HepG2 (cell line): ENCODE results near the gene WDFY1. TPM values are rescaled to one million over a fixed set of nuclear protein-coding genes. Genes with fewer than 3 reads are reported as not detected.

Experiments used
- ATAC-seq: fragments of 200-7000 bp; cut with Tn5 transposase; 3 replicates; pipeline ENCODE4 v1.9.1; 2020; ENCODE audit warnings: mild to moderate bottlenecking, moderate library complexity
- BruUV-seq: library from RNA; stranded (reverse); fragments of 400-500 nt; replicated peaks from 2 replicates; lab custom pipeline; 2021; lab: Mats Ljungman, UMichigan
- CTCF ChIA-PET: fragments of 300-600 bp; formaldehyde crosslinking; extraction: SDS; loops from one replicate; lab custom pipeline; 2021; ENCODE audit warnings: low total read pairs, inconsistent platforms, low intra/inter-chr PET ratio; lab: Yijun Ruan, JAX
- POLR2A ChIA-PET: fragments of 350-600 bp; sonication (Branson Sonifier 250); formaldehyde crosslinking; loops from one replicate; lab custom pipeline; 2020; ENCODE audit warnings: antibody characterized with exemption, inconsistent platforms; lab: Yijun Ruan, JAX
- DNase-seq: peaks from one replicate; pipeline ENCODE4 v3.0.0-alpha.2; 2015; ENCODE audit warnings: low spot score
- FAIRE-seq: peaks from 3 replicates; lab custom pipeline; 2011; peaks lifted over from hg19 to GRCh38; lab: Jason Lieb, UNC
- H2AFZ ChIP-seq: one replicate; pipeline ENCODE4 v1.6.1; 2011; ENCODE audit warnings: low read length, inconsistent platforms
- H3K27ac ChIP-seq: fragments of 300-600 bp; 3 replicates; pipeline ENCODE4 v1.8.0; 2011; ENCODE audit warnings: mixed run types, mild to moderate bottlenecking, mixed read lengths, low read length, inconsistent platforms; ENCODE audit not compliant: insufficient read depth; ENCODE audit errors: extremely low read length
- H3K27me3 ChIP-seq, 2 experiments: fragments of 200-600 bp in 1 of 2; 2 replicates in 1 of 2; 3 replicates in 1 of 2; pipeline versions ENCODE4 v1.6.0 to v1.8.0; 2011; ENCODE audit warnings: low read length in 2 of 2, mild to moderate bottlenecking in 2 of 2, moderate library complexity in 2 of 2, inconsistent platforms in 1 of 2; ENCODE audit not compliant: insufficient read depth in 2 of 2, control insufficient read depth in 1 of 2
- H3K36me3 ChIP-seq, 2 experiments: fragments of 200-600 bp in 1 of 2; replicated peaks in 1 of 2; 2 replicates in 1 of 2; 3 replicates in 1 of 2; pipeline versions ENCODE4 v1.5.1 to v1.8.0; 2011; ENCODE audit warnings: low read length in 2 of 2, inconsistent platforms in 1 of 2; ENCODE audit not compliant: insufficient read depth in 2 of 2, control insufficient read depth in 1 of 2
- H3K4me1 ChIP-seq: 2 replicates; pipeline ENCODE4 v1.5.1; 2012; ENCODE audit warnings: low read length, inconsistent platforms; ENCODE audit not compliant: insufficient read depth
- H3K4me2 ChIP-seq: 2 replicates; pipeline ENCODE4 v1.6.0; 2011; ENCODE audit warnings: low read depth, low read length, inconsistent platforms
- H3K4me3 ChIP-seq, 3 experiments: fragments of 200-600 bp in 1 of 3; sonication (generic), shearing (Covaris generic) in 1 of 3; replicated peaks in 1 of 3; 2 replicates each; pipeline ENCODE4 v1.5.1; 2011 to 2016; ENCODE audit warnings: low read length in 3 of 3, inconsistent platforms in 2 of 3, low read depth in 2 of 3, mild to moderate bottlenecking in 2 of 3, control low read depth in 1 of 3, mixed read lengths in 1 of 3; ENCODE audit not compliant: insufficient read depth in 1 of 3
- H3K79me2 ChIP-seq: one replicate; pipeline ENCODE4 v1.6.1; 2011; ENCODE audit warnings: low read length, inconsistent platforms; ENCODE audit not compliant: insufficient read depth
- H3K9ac ChIP-seq: 2 replicates; pipeline ENCODE4 v1.6.0; 2011; ENCODE audit warnings: mild to moderate bottlenecking, low read depth, low read length, inconsistent platforms; ENCODE audit not compliant: insufficient read depth
- H3K9me3 ChIP-seq: 2 replicates; pipeline ENCODE4 v1.5.1; 2012; ENCODE audit warnings: mild to moderate bottlenecking, low read length
- H4K20me1 ChIP-seq: 2 replicates; pipeline ENCODE4 v1.6.0; 2011; ENCODE audit warnings: inconsistent platforms, mild to moderate bottlenecking, low read length, moderate library complexity; ENCODE audit not compliant: insufficient read depth
- ATF5 ChIP-seq: sonication (generic); formaldehyde crosslinking; IDR thresholded peaks from 2 replicates; pipeline ENCODE4 v1.4.0; 2020; ENCODE audit warnings: mild to moderate bottlenecking, low read depth, missing genetic modification reagents
- HNF1B ChIP-seq: sonication (generic); formaldehyde crosslinking; IDR thresholded peaks from 2 replicates; pipeline ENCODE4 v1.5.1; 2020; ENCODE audit warnings: mild to moderate bottlenecking, moderate library complexity, missing genetic modification reagents
- HNRNPH1 ChIP-seq: fragments of 200-400 bp; formaldehyde crosslinking; optimal IDR thresholded peaks from 2 replicates; pipeline ENCODE3; 2017; ENCODE audit warnings: mild to moderate bottlenecking, low read depth, low read length
- SMAD9 ChIP-seq: sonication (generic); formaldehyde crosslinking; IDR thresholded peaks from 2 replicates; pipeline ENCODE4 v1.5.1; 2020; ENCODE audit warnings: mild to moderate bottlenecking, missing genetic modification reagents
- ZBTB25 ChIP-seq: IDR thresholded peaks from 2 replicates; pipeline ENCODE4 v1.6.1; 2018; ENCODE audit warnings: missing genetic modification reagents
- ZMAT5 ChIP-seq: sonication (generic); formaldehyde crosslinking; IDR thresholded peaks from 2 replicates; pipeline ENCODE4 v1.5.0; 2020; ENCODE audit warnings: mild to moderate bottlenecking, low read depth, missing genetic modification reagents, borderline replicate concordance
- ZSCAN12 ChIP-seq: sonication (generic); formaldehyde crosslinking; IDR thresholded peaks from 2 replicates; pipeline ENCODE4 v1.9.0; 2021; ENCODE audit warnings: mild to moderate bottlenecking, missing genetic modification reagents
- WGBS: methylation state at CpG from one replicate; pipeline ENCODE4 v1.1.6; 2017; ENCODE audit warnings: low lambda C conversion rate; 5-methylcytosine and 5-hydroxymethylcytosine counted together
- in situ Hi-C: cut with HindIII; loops from 2 replicates; pipeline ENCODE4 v1.10.0; 2017; ENCODE audit warnings: low pct_unique_long_range_greater_than_20kb; ENCODE audit not compliant: extremely low pct_ligation_motif_present
- intact Hi-C: fragments of 100-400 bp; cut with micrococcal nuclease; formaldehyde crosslinking; loops from one replicate; pipeline ENCODE4 v1.10.0; 2022; ENCODE audit not compliant: unreplicated experiment
- polyA plus RNA-seq, 8 experiments: library from polyadenylated mRNA; depleted of rRNA in 3 of 8; stranded (reverse) in 7 of 8; unstranded in 1 of 8; fragments of >200 nt; fragmentation: Illumina TruSeq in 4 of 8; extraction: Trizol in 4 of 8; gene quantifications; 2 replicates each; pipeline versions ENCODE4 v1.2.1 to v1.2.3, GENCODE V29; 2011 to 2016; ENCODE audit warnings: low read depth in 4 of 8, missing spikeins in 1 of 8, mixed read lengths in 1 of 8; ENCODE audit not compliant: insufficient read depth in 1 of 8
- total RNA-seq, 5 experiments: library from RNA; depleted of rRNA; stranded (reverse); fragments of >200 nt; fragmentation: Illumina TruSeq; extraction: Trizol; gene quantifications; 2 replicates each; pipeline ENCODE4 v1.2.3, GENCODE V29; 2016; ENCODE audit warnings: low read depth in 1 of 5

The WDFY1 gene
- total and polyA plus RNA-seq, 2 of the 13 experiments (the other 11 are each of a cell fraction or from before 2014, with no cell fraction given), result 77.0 to 78.4 TPM

- Histone ChIP-seq H3K4me2 (no peak overlapping the region), H3K4me3 (no peak overlapping the region), H3K27ac (no peak overlapping the region), H3K36me3 (no peaks in the 10 kb centered on the region), H4K20me1 (no peaks in the 10 kb centered on the region), H2AFZ (no peak overlapping the region), H3K9me3 (no peaks in the 10 kb centered on the region), H3K79me2 (no peaks in the 10 kb centered on the region), H3K4me1 (peaks cover 38% of the 10 kb centered on the region), H3K27me3 (no peaks in the 10 kb centered on the region), H3K9ac (no peak overlapping the region)
- FAIRE-seq (no peak), ATAC-seq (no peak), DNase-seq (no peak)
- intact Hi-C loops (no loop called here), in situ Hi-C loops (no loop called here)
- WGBS, result 85% methylated on average over 2 of the region's 2 CpGs
- TF ChIP-seq ZMAT5 (CRISPR knock-in tag) (no peak), SMAD9 (CRISPR knock-in tag) (no peak), ATF5 (CRISPR knock-in tag) (no peak), HNF1B (no peak), HNRNPH1 (no peak), ZSCAN12 (CRISPR knock-in tag) (no peak), ZBTB25 (CRISPR knock-in tag) (no peak)
- ChIA-PET POLR2A (interaction anchor here (2.8 kb wide), 1 partner anchor 76 kb away, joined by 16 read pairs; no protein-coding TSS in a partner anchor), CTCF (no interaction called here)
- no TSS peak for BruUV-seq
These were observed 90.4 kb downstream of the WDFY1 start for GRCh38 chr2:223854741-223855140.
